Vagina (tissue), 2 donors: ENCODE data around the gene CDKL4.

Source experiments
- POLR2A ChIP-seq, 2 donors: fragments of 450-650 bp; IDR thresholded peaks; one replicate each; pipeline ENCODE4 v1.6.1; 2017; ENCODE audit warnings: antibody characterized with exemption in 2 of 2, mild to moderate bottlenecking in 2 of 2, moderate library complexity in 2 of 2
- POLR2AphosphoS5 ChIP-seq, 2 donors: sonication (generic); formaldehyde crosslinking; IDR thresholded peaks; one replicate each; pipeline ENCODE4 v1.9.0; 2017; ENCODE audit warnings: antibody characterized with exemption in 2 of 2, mild to moderate bottlenecking in 2 of 2, low read depth in 1 of 2; ENCODE audit not compliant: insufficient read depth in 1 of 2
- TF ChIP-seq, protein P1 (sequence below), 3 experiments: fragments of 450-650 bp in 2 of 3; fragments of 200-600 bp in 1 of 3; sonication (generic) in 1 of 3; IDR thresholded peaks; one replicate each; pipeline ENCODE4 v1.5.1; 2017 to 2019; ENCODE audit warnings: antibody characterized with exemption in 3 of 3, mild to moderate bottlenecking in 2 of 3, moderate library complexity in 2 of 3

- TF ChIP-seq POLR2A (IDR thresholded peaks at IDR 0.05) (no peak), POLR2AphosphoS5 (IDR thresholded peaks at IDR 0.05; ENCODE audit: insufficient read depth in 1 of 2, low read depth in 1 of 2) (no peak)
- TF ChIP-seq, protein P1, sequence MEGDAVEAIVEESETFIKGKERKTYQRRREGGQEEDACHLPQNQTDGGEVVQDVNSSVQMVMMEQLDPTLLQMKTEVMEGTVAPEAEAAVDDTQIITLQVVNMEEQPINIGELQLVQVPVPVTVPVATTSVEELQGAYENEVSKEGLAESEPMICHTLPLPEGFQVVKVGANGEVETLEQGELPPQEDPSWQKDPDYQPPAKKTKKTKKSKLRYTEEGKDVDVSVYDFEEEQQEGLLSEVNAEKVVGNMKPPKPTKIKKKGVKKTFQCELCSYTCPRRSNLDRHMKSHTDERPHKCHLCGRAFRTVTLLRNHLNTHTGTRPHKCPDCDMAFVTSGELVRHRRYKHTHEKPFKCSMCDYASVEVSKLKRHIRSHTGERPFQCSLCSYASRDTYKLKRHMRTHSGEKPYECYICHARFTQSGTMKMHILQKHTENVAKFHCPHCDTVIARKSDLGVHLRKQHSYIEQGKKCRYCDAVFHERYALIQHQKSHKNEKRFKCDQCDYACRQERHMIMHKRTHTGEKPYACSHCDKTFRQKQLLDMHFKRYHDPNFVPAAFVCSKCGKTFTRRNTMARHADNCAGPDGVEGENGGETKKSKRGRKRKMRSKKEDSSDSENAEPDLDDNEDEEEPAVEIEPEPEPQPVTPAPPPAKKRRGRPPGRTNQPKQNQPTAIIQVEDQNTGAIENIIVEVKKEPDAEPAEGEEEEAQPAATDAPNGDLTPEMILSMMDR (IDR thresholded peaks at IDR 0.05): no peak
Observed at GRCh38 chr2:39264733-39265132, 21.0 kb upstream of the CDKL4 start.
